HG03139 (cell line): ENCODE measurements around the gene SSR2.
"Not testable (repeated sequence)": the region's sequence is repeated elsewhere in the genome, so short reads cannot be mapped to it uniquely, and the experiment has no call there.

ENCODE experiments used
- ATAC-seq: cut with Tn5 transposase; IDR thresholded peaks from one replicate; pipeline ENCODE4 v1.9.1; 2021; ENCODE audit not compliant: unreplicated experiment

SSR2 gene

DNA sequence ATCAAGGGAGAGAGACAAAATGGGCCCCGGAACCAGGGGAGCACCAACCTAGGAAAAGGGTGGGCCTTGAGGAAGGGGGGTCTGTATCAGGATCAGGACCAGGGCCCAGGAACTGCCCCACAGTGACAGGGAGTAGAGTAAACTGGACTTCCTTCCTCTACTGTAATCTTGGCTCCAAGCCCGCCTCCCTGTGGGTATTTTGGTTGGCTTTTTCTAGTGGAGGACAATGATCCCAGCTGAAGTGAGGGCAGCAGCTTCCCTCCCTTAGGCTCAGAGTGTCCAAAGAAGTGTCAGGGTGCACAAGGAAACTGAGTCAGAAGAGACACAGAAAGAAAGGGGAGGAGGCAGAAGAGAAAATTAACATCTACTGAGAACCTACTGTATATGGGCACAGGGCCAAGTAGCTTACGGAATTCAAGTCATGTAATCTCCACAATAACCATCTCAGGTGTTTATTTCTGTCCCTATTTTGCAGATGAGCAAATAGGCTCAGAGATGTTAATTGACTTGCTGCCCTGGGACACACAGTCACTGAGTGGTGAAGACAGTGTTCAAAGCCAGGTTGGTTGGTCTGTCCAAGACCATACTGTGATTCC lies 28.0 kb upstream of the SSR2 start:
- no peak for ATAC-seq

DNA sequence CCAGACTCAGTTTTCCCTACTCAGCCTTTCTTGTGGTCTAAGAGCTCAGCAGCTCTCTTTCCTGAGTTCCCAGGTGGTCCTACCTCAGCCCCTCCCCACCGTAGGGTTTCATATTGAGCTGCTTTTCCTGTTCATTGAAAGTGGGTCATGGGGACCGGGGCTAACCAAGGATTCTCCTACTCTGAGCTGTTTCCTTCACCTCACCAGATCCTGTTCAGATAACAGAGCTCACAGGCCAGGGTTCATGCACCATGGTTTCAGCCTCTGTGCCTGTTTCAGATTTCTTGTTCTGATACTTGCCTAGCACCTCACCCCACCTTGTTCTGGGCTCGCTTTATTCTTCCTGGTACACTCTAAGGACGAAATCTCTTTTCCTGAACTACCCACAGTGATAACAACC lies 24.3 kb upstream of the SSR2 start:
- no peak for ATAC-seq

DNA sequence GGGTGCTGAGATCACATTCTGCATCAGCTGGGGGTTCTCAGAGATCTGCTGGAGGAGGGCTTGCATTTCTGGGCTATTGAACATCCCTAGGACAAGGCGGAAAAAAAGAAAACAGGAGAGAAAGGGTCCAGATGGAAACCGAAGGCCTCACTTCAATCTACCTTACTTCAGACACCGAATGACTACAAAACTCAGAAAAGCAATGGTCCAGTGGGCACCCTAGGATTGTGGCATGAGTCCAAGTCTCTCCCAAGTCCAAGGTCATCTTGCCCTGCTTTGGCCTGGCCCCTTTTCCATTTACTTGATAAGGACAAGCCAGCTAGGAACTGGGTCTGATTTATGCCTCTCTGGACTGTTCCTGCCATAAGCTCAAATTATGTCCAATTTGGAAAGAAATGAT lies 22.1 kb upstream of the SSR2 start:
- no peak for ATAC-seq

DNA sequence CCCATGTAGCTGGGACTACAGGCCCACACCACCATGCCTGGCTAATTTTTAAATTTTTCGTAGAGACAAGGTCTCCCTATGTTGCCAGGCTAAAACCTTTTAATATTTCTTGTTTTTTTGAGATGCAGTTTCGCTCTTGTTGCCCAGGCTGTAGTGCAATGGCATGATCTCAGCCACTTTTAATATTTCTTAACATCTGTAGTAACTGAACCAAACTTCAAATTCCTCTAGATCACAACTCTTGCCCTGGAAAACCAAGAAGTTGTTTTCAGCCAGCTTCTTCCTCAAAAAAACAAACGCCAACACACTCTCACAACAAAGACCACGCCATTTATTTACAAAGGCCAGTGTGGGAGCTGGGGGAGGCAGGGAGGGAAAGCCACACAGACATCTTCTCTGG lies 14.2 kb upstream of the SSR2 start:
- not testable (repeated sequence) for ATAC-seq

DNA sequence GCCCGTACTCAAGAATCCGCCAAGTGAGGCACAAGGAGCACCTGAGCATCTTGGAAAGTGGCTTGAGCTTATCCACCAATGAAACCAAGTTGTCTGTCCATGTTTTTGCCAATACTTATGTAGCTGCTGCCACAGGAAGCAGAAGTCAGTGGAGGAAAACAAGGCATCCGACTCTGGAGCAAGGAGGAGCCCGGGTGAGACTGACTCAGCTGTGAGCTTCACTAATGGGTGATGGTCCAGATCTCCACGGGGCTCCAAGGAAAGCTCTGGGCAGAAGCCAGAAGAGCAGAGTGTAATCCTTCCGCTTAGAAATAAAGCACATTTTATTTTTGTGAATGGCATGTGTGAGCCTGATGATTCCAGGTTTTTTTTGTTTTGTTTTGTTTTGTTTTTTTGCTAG lies 12.3 kb upstream of the SSR2 start:
- ATAC-seq, result no peak

DNA sequence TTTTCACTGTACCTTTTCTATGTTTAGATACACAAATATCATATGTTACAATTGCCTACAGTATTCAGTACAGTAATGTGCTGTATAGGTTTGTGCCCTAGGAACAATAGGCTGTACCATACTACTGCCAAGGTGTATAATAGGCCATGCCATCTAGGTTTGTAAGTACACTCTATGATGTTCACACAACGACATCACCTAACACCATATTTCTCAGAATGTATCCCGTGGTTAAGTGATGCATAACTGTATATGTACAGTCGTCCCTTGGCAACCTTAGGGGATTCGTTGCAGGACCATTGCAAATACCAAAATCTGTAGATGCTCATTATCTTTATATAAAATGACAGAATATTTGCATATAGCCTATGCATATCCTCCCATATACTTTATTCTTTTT lies 5.8 kb upstream of the SSR2 start:
- ATAC-seq, result no peak

DNA sequence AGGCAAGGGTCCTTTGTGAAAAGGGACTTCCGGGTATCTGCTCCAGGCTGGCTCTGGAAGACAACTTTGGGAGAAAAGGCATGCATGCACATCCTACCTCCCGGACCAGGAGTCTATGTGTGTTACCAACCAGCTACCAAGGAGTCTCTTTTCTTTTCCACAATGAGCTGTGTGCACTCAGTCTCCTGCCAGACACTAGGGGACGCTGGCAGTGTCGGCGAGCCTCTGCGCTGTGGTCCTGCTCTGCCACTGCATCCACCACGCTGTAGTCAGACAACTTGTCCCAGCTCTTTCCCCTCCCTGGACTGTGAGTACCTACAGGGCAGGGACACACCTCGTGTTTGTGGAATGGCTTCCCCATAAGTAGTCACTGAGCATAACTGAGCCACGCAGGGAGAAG lies 5.1 kb upstream of the SSR2 start:
- no peak for ATAC-seq

DNA sequence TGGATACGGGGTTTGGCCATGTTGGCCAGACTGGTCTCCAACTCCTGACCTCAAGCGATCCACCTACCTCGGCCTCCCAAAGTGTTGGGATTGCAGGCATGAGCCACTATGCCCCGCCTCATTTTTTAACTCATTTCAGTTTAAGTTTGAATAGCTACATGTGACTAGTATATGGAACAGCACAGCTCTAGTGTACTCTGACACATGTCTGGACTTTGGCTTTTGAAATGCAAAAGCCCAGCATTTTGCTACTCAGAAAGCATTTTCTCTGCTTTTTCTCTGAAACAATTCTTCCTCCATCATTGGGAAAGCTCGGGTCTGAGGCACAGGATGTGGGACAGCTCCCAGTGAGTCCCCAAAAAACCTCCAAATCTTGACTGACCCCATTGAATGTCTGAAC lies 4.0 kb upstream of the SSR2 start:
- ATAC-seq, result no peak

DNA sequence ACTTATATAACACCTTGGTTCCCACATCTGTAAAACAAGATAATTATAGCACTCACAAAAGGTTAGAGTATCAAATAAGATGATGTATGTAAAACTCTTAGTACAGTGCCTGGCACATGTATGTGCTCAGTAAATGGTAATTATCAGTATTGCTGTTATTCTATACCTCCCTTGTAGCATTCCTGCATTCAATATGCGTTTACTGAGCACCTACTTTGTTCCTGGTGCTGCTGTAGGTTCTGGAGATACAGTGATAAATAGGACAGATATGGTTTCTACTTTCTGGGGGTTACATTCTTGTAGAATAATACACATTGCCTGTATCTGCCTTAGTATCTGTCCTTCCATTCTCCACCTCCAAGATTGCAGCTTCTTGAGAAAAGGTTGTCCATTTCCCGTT lies 1.2 kb upstream of the SSR2 start:
- ATAC-seq, result no peak

DNA sequence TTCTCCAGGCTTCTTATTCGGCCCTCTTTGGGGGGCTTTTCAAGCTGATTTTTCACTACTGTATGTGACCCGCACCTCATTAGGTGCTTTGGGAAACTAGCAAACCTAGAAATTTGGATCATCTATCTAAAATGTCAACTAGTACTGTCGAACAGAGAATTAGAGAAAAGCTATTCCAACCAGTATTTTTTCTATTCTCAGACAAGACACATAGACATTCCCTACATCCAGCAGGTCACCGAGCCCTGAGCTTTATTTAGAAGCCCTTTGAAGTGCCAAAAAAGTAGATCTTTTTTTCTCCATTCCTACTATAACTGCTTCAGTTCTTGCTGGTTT lies 310 bp upstream of the SSR2 start:
- no peak for ATAC-seq

DNA sequence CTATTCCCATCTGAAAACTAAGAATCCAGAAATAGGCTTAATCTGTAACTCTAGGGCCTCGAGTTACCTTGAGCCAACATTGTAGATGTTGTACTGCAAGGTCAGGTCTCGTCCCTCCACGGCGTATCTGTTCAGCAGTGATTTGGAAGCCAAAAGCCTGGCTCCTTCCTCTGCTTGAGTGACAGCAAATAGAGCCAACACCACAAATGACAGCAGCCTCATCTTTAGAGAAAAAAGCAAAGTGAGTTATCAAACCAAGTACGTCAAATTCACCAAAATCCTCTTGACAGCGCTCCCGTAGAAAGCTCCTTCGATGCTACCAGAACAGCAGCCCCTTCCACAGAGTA lies 832 bp downstream of the SSR2 start:
- no peak for ATAC-seq

DNA sequence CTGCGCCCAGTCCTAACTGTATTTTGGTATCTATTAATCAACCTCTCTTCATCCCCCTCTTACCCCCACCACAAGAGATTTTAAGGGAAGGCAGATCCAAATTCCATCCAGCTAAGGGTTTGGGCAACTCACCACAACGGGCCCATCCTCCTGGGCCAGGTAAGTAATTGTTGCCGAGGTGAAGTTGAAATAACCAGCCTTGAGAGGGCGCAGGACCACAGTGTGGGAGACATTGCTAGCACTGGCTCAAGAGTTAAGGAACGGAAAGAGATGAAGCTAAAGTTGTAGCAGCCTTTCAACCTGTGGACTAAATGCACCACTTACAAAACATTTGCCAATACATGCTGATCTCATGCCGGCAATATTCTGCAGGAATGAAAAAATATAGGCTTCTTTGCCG lies 5.9 kb downstream of the SSR2 start:
- ATAC-seq, result no peak

DNA sequence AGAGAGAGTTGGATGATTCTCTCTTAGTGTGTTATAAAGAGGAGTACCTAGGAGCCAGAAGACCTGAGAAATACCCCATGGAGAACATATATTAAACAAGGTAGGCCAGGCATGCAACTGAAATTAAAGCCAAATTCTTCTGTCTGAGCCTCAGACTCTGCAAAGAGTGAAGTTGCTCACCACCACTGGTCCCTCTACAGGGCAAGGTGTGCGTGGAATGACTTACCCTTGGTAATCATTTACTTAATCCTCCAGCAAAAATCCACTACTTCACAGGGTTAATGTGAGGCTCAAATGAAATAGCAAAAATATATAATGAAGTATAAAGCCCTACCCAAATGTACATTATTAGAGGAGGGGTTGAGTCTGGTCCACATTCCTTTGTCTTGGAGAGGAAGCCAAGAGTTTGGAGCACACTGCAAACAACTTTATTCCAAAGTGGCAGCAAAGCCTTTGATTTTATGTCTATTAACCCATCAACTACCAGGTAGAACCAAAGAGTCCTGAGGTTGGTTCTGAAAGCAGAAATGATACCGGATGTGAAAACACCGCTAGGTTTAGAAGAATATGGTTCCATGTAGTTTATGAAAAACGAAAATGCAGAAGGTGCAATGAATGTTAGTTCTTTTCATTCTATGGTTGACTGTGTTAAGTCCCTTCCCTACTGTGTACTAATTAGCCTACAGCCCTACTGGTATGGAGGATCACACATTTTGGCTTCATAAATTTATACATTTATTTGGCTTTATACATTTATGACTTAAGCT lies 8.5 kb downstream of the SSR2 start:
- ATAC-seq, result peak; percentile 86

DNA sequence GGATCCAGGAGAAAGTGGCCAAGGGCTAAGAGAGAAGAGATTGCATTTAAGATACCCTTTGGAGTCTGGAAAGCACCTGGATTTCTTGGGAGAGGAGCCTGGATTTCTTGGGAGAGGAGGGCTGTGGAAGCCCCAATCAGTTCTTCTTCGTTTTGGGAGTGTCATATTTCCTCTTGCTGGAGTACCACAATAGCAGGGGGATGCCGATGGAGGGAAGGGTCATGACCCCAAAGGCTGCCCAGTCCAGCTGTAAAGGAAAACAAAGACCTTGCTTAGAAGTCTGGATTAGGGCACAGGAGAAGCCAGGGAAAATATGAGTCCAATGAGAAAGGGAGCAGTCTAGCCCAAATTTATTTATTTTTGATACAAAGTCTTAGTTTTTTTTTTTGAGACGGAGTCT lies 11.3 kb downstream of the SSR2 start:
- ATAC-seq, result no peak

DNA sequence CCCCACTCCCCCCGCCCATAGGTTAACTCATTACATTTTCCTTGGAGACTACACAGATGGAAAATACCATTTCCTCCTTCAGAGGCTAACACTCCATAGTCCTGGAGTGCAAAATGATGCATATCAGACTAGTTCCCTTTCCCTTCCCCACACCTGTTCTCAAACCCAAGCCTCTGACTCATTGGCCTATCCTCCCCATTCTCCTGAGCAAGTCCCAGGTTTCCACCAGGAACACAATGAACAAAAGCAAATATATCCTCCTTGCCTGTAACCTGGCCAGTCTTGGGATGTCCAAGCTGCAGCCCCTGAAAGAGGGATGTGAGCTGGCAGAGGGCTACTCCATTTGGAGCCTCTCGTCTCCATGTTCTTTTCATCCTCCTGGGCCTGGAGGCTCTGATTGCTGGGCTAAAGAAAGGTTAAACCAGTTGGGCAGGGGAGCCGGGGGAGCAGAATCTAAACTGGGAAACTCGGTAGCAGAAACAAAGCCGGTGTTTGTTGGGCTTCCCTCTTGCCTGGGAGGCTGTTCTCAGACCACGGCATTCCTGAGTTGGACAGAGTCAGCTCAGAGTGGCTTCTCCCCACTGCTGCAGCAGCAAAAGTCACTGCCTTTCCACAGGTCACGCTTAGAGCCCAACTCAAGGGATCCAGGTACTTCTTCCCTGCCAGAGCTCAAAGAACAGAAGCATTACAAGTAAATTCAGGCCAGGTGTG lies 13.9 kb downstream of the SSR2 start:
- ATAC-seq, result no peak

DNA sequence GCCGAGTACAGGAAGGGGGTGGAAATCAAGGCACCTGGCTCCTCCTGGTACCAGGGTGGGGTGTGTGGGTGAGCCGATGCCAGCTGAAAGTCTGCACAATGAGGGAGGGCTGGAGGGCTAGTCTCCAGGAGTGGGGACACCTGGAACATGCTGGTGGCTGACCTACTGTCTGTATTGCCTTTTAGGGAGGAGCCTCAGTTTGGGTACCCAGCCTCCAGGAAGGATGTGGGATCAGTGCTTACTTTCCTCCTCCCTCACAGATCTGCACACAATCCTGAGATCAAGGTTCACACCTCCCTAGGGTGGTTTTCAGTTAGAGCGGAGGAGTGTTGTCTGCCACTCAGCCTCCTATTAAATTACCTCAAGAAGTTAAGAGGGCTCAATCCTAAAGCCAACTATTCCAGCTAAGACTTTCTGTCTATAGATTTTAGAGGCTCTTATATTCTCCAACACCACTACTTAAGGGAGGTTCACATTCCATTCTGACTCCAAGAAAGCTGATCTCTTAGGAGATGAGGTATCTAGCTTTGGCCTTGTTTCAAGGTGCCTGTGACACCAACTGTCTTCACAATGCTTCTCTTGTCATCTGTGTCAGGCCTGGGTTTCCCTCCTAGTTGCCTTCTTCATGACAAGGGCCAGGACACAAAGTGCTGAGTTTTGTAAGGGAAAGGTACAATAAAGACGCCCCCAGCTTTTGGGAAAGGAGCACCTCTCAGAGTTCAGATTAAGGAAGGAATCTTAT lies 15.7 kb downstream of the SSR2 start:
- no peak for ATAC-seq

DNA sequence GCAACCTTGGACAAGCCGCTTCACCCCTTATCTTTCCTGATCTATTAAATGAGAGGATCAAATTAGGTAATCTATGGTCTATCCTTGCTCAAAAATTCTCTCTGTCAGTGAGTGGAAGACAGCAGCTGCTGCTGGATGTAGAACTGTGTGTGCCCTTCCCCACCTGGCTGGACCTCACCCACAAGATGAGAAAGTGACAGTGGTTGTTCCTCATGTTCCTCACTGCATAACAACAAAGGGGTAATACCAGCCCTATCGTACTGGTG lies 16.9 kb downstream of the SSR2 start:
- no peak for ATAC-seq

DNA sequence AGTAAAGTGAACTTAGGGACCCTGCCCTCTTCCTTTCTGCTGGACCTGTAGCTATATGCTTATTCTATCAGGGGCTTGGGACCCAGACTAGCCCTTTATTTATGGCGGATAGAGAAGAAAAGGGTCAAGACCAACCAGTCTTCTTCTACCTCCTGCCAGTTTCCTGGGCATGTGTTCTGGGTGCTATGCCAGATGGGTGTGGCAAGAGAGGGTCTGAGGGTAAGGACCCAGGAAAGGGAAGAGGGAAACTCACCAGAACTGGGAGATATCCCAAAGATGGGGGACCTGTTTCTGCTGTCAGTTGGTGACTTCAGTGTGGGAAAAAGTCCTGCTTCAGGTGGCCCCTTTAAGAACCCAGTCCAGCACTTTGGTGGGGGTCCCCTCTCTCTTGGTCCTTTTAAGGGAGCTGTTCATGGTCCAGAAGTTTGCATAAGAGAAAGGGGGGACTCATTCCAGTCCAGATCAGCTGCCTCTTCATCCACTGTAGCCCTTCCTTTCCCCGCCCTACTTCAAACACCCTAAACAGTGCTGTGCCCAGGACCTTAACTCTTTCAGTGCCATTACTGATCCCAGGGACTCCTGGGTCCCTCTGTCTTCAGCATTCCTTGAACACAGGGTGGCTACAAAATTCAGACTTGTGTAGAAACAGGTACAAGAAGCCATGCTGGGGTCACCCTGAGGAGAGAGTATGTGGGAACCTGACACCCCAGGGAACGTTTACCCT lies 18.4 kb downstream of the SSR2 start:
- no peak for ATAC-seq

DNA sequence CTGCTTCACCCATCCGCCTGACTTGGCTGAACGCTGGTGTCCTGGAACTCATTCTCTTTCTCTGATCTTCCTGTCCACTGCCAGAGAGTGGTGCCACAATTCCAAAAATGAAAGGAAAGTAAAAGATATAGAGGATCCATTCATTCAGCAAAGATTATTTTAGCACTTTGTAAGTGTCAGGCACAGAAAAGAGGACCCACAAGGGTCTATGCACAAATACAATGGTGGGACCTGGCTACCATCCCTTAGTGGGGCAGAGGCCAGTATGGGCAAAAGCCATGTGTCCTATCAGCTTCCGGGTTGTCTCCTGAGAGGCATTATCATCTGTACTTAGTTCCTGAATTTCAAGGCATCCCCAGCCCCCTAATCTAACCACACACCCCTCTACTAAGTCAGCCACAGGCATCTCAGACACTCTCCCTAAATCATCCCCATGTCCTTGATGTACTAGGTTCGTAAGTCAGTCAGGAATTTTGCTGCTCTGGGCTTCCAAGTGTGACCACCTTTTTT lies 19.0 kb downstream of the SSR2 start:
- ATAC-seq, result no peak

DNA sequence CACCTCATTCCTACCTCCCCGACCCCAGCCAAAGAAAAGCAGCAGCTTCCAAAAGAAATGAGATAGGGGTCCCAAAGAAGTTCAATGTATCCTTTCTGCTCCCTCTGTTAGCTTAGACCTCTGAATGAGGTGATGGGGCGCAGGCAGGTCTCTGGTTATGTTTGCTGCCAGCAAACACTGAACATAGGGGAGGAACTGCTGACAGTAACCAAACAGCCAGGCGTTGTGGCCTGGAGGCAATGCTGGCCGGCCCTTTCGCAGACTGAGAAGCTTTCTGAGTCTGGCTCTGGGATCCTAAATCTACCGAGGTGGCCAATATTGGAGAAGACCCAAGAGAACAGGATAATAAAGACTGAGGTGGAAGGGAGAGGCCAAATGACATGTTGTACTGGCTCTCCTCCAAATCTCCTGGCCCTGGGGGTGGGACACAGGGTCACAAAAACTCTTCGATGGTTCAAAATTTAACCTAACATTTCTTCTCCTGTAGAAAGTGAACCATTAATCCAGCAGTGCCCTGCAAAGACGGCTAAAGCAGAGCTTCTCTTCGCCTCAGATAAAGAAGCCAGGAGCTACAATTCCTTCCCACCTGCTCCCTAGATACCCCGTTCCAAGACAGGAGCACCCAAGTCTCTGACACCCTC lies 19.6 kb downstream of the SSR2 start:
- ATAC-seq, result no peak

DNA sequence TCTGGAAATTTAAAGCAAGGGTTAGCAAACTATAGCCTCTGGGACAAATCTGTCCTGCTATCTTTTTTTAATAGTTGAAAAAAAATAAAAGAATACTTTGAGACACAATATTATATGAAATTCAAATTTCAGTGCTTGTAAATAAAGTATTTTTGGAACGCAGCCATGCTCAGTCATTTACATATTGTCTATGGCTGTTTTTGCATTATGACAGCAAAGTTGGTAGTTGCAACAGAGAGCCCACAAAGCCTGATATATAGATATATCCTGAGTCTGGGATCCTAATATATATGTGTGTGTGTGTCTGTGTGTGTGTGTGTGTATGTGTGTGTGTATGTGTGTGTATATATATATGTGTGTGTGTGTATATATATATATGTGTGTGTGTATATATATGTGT lies 20.8 kb downstream of the SSR2 start:
- no peak for ATAC-seq
